ENCODE measurements around the gene AMPD1.

Gene AMPD1

GRCh38 chr1:114695430-114696058 is at the start of gene AMPD1:
AMPD1 (minus strand) TSS chr1:114695546; CDS start chr1:114695471, 75 bp downstream.
- no peak for DNase-seq (ENCODE audit: low read depth)

GRCh38 chr1:114741963-114742746 is 46.8 kb upstream of the AMPD1 start:
- no peak for DNase-seq (ENCODE audit: low read depth)

- no peak for DNase-seq (ENCODE audit: low read depth)
Observed at GRCh38 chr1:114740331-114740730, 45.0 kb upstream of the AMPD1 start.

DNA sequence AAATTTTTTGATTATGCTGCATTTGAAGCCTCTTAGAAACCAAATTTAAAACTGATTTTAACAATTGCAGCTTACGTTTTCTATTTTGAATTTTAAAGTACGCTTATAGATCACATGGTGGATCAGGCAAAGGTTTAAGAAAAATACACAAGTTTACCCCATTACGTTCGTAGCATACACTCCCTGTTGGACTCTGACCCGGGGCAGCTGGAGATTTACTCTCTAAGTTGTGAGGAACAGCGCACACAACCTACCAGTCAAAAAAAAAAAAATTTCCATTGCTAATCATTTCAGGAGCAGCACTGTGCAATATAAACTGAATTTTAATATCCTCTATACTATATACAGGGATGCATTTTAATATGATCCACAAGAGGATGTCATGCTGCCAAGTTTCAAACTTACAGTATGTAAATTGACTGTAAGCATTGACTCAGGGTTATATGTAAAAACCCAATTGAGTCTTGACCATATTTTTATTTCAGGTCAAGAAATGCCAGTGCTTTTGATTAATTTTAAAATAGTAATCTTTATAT is 42.0 kb upstream of the AMPD1 start:
- DNase-seq (ENCODE audit: low read depth): no peak

DNA sequence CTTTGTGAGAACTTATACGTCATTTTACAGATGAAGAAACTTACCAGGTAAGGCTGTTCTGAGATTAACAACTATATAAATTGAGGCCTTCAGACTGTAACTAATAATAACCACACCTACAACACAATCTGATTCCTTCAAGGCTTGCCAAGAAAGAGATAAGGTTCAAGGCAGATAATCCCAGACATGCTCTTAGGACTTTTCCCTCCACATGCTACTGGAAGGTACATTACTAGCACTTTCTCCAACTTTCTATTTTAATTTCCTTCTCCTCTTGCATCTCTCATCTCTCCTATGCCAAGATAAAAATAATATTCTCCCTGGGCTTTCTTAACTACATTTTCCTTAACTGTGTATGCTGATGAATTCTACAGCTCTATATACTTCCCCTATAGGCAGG is 40.1 kb upstream of the AMPD1 start:
- no peak for DNase-seq (ENCODE audit: low read depth)

DNA sequence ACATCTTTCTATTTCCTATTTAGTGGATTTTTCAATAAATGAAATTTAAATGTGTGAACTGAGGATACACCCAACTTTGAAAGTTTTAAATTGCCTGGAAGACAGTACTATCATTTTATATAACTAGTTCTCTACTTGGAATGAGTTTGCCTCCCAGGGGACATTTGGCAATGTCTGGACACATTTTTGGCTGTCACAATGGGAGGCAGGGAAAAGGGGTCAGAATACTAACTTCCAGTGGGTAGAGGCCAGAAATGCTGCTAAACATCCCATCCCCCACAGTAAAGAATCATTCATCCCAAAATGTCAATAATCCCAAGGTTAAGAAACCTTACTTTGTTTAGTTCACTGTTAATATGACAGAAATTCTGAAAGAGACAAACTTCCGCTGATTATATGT is 34.4 kb upstream of the AMPD1 start:
- no peak for DNase-seq (ENCODE audit: low read depth)

GRCh38 chr1:114728553-114728952 is 33.2 kb upstream of the AMPD1 start:
- no peak for DNase-seq (ENCODE audit: low read depth)

GRCh38 chr1:114725230-114725629 is 29.9 kb upstream of the AMPD1 start:
- DNase-seq (ENCODE audit: low read depth): no peak

GRCh38 chr1:114723915-114724314 is 28.6 kb upstream of the AMPD1 start:
- no peak for DNase-seq (ENCODE audit: low read depth)

DNA sequence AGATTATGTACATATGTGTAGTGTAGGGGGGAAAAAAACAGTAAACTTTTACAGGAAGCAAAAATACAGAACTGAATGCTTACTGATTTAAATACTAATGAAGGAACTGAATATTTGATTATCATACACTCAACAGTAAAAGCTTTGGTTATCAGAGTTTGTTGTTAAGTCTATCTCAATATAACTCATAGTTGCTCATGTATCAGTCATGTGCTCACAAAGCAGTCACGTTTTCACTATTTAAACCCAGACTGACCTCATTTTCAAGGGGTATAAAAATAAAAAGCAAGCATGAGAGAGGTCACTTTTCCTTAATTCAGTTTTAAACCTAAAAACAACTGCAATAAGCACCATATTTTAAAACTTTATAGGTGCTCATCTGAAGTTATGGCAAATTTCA is 28.1 kb upstream of the AMPD1 start:
- no peak for DNase-seq (ENCODE audit: low read depth)

DNA sequence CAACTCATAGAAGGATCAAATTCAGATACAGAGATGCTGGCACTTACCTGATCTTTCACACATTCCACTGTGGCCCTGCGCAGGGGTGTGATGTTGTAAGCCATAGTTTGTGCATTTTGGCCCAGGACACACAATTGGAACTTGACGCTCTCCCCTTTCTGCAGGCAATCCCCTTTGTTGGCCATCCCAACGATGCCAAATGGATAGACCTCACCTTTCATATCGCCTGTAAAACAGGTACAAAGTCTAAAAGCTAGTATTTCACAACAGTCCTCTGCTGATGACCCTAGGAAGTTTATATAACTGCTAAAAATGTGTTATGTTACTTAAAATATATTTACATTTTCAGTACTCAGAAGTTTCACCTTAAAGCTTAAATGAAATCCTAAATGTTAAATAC is 25.1 kb upstream of the AMPD1 start:
- DNase-seq (ENCODE audit: low read depth): no peak

- DNase-seq (ENCODE audit: low read depth): no peak
Observed at GRCh38 chr1:114719424-114719787, 24.1 kb upstream of the AMPD1 start.

DNA sequence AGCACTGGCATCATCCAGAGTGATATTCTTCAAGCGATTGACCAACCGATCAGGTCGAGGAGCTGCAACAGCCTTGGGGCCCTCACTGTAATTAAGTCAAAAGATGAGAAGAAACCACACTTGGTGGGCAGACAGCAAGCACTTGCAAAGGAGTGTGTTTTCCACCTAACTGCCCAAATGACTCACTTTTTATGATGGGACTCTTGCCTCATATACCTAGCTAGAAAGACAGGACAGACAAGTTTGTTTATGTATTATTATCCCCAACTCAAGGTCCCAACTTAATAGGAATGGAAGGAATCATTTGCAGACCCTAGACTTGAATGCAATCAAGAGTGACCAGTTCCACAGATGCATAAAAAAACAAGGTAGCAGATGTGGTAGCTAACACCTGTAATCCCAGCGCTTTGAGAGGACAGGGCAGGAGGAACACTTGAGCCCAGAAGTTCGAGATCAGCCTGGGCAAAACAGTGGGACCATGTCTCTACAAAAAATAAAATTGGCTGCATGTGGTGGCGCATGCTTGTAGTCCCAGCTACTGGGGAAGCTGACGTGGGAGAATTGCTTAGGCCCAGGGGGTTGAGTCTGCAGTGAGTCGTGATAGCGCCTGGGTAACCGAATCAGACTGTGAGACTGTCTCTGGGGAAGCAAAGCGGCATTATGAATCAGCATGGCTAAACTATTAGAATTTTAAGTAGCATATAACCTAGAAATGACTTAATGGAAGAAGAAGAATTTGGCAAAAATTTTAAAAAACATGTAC is 23.5 kb upstream of the AMPD1 start:
- DNase-seq (ENCODE audit: low read depth): peak; percentile 6

GRCh38 chr1:114716304-114717170 is 21.2 kb upstream of the AMPD1 start, which contains the start of gene NRAS:
NRAS (minus strand) TSS chr1:114716771; CDS start chr1:114716160, 611 bp downstream.
- DNase-seq (ENCODE audit: low read depth): peak; percentile 93

DNA sequence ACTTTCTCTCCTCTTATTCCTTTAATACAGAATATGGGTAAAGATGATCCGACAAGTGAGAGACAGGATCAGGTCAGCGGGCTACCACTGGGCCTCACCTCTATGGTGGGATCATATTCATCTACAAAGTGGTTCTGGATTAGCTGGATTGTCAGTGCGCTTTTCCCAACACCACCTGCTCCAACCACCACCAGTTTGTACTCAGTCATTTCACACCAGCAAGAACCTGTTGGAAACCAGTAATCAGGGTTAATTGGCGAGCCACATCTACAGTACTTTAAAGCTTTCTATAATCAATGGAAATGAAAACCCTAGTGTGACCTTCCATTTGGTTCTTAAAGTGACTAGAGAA is 20.6 kb upstream of the AMPD1 start:
- DNase-seq (ENCODE audit: low read depth): no peak

- no peak for DNase-seq (ENCODE audit: low read depth)
Observed at GRCh38 chr1:114712977-114713376, 17.6 kb upstream of the AMPD1 start.

DNA sequence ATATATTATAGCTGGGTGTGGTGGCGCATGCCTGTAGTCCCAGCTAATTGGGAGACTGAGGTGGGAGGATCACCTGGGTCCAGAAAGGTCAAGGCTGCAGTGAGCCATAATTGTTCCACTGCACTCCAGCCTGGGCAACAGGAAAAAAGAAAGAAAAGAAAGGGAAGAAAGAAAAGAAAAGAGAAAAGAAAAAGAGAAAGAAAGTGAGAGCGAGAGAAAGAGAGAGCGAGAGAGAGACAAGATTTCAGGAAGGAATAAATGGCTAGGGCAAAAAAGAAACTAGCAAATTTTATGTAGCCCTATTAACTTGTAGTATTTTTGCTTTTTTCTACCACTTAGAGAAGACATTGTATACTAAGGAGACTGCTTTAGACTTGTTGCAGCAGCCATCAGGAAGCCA is 15.0 kb upstream of the AMPD1 start:
- DNase-seq (ENCODE audit: low read depth): no peak

GRCh38 chr1:114707604-114708003 is 12.3 kb upstream of the AMPD1 start:
- DNase-seq (ENCODE audit: low read depth): no peak

GRCh38 chr1:114703242-114703641 is 7.9 kb upstream of the AMPD1 start:
- no peak for DNase-seq (ENCODE audit: low read depth)

GRCh38 chr1:114702737-114703136 is 7.4 kb upstream of the AMPD1 start:
- DNase-seq (ENCODE audit: low read depth): no peak

DNA sequence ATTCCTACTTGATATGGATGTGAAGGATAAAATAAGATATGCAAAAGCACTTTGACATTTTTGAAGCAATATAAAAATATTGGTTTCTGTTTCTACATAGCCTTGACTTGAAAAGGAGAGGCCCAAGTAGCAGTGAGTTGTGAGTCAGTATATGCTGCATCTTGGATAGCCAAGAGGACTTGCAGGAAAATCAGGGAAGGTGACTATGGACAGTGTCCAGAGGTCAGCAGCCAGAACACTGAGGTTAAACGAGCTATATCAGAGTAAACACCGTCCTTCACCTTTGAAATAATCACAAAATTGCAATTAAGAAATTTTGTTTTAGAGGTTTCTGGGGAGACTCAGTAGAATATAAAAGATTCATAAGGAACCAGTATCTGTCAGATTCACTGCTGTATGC is 6.6 kb upstream of the AMPD1 start:
- no peak for DNase-seq (ENCODE audit: low read depth)

All from activated T-cell treated with anti-CD3 and anti-CD28 coated beads for 48 hours (primary cell).